ENCODE measurements around the gene MT1E.

GRCh38 chr16:56634715-56635440 is 9.3 kb downstream of the MT1E start:
- TF ChIP-seq CTCF (IDR thresholded peaks at IDR 0.05; ENCODE audit: low read length) (no peak), EZH2phosphoT487 (IDR thresholded peaks at IDR 0.05; ENCODE audit: low read length) (no peak), EZH2 (optimal IDR thresholded peaks at IDR 0.05; ENCODE audit: low read depth, low read length) (no peak)
